Coronary artery (tissue), 2 donors: ENCODE measurements around the gene VWA5B1.

Experiments used
- DNase-seq: peaks from one replicate; pipeline ENCODE4 v3.0.0-alpha.2; 2017; ENCODE audit warnings: low spot score
- H3K27ac ChIP-seq, 2 donors: fragments of 200-600 bp; sonication (generic); one replicate each; pipeline ENCODE4 v1.5.1; 2016 to 2019
- H3K4me3 ChIP-seq: fragments of 200-600 bp; sonication (generic); 2 replicates; pipeline ENCODE4 v1.5.1; 2016; ENCODE audit warnings: mild to moderate bottlenecking, moderate library complexity
- CTCF ChIP-seq: fragments of 200-600 bp; sonication (generic); IDR thresholded peaks from one replicate; pipeline ENCODE4 v1.5.1; 2019; ENCODE audit warnings: antibody characterized with exemption

VWA5B1 gene

DNA sequence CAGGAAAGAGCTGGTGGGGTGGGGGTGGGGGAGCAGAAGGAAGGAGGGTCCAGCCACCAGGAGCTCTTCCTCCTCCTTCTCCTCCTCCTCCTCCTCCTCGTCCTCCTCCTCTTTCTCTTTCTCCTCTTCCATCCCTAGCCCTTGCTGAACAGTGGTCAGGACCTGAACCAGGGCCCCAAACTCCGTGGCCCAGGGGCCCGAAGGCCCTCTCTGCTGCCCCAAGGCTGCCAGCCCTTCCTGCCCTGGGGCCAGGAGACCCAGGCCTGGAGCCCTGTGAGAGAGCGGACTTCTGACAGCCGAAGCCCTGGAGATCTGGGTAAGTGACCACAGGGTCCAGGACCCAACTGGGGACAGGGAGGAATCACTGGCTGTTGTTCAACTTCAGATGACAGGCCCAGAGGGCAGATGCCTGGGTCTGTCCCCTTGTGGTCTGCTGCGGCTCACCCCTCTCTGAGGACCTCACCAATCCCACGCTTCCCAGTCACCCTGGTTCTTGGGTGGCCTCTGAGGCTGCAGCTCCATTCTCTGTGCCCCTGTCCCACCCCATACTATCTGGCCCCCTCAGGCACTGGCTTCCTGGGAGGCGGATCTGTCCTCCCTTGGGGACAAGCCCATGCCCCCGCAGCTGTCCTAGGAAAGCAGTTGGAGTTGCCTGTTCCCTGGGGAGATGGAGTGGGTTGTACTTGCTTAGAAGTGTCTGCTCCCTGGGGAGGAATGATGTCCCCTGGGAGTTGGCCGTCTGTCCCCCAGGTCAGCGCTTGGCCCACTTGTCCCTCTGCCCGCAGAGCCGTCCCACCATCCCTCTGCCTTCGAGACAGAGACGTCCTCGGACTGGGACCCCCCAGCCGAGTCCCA lies 51.8 kb downstream of the VWA5B1 start:
- DNase-seq, result no peak
- peak overlapping the region; percentile 56 for H3K4me3 ChIP-seq
- no peak overlapping the region for H3K27ac ChIP-seq
- TF ChIP-seq CTCF, result no peak

GRCh38 chr1:20343149-20343937 lies 52.7 kb downstream of the VWA5B1 start:
- no peak for TF ChIP-seq CTCF
- DNase-seq, result no peak
- H3K4me3 ChIP-seq, result peak overlapping the region; percentile 56
- H3K27ac ChIP-seq, result no peak overlapping the region

DNA sequence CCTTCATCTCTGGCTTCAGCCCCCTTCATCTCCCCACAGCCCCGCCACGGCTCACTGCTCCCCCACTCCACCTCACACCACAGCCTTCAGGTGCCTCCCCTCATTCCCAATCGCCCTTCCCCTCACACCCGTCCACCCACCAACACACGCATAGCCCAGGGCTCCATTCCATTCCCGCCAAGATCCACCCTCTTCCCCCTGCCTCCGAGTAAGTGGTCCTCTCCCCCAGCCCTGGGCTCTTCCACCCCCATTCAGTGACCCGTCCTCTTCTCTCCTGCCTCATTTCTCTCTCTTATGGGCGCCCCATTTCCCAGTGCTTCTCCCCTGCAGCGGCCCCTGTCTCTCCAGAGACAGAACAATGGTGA lies 53.2 kb downstream of the VWA5B1 start:
- Histone ChIP-seq H3K4me3 (no peak overlapping the region), H3K27ac (no peak overlapping the region)
- TF ChIP-seq CTCF, result no peak
- no peak for DNase-seq

DNA sequence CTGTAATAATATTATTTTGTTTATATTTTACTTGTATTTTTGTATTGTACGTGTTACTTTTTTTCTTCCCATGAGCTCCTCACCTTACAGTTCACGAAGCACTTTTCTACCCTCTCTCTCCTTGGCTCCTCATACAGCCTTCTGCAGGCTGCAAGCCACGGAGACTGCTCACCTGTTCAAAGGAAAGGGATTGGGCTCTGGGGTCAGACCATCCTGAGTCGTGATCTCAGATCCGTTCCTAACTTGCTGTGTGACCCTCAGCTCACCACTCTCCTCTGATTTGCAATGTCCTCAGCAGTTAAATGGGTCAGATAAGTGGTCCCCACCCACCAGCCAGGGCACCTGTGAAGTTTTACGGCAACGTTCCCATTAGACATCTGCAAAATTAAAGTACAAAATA lies 54.1 kb downstream of the VWA5B1 start:
- DNase-seq, result no peak
- TF ChIP-seq CTCF, result no peak
- Histone ChIP-seq H3K4me3 (no peak overlapping the region), H3K27ac (no peak overlapping the region)

DNA sequence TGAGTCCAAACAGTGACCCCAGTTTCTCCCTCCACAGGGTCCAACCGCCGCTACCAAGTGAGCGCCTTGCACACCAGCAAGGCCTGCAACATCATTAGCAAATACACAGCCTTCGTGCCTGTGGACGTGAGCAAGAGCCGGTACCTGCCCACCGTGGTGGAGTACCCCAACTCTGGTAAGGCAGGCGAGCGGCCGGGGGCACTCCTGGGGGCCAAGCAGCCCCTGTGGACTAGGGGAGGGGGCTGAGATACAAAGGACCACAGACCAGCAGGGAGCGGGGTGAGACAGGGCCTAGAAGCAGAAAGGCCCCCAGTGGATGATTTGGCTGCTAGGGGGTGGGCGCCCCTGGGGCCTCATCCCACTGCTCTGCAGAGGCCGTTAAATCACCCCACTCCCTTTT lies 54.7 kb downstream of the VWA5B1 start:
- Histone ChIP-seq H3K4me3 (no peak overlapping the region), H3K27ac (no peak overlapping the region)
- no peak for DNase-seq
- no peak for TF ChIP-seq CTCF

DNA sequence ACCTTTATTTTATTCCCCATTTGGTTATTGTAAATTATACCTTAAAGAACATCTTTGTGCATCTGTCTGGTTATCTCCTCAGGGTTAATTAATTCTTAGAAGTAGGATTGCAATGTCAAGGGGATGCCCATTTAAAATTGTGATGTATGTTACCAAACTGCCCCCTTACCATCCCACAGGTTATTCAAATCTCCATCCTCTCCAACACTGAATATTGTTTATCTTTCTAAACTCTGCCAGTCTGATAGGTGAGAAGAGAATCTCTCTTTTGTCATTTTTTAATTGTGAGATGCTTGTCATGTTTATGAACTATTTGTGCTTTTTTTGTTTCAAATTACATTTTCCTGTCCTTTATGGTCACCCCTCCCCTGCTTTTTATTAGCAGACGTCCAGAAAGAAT lies 55.8 kb downstream of the VWA5B1 start:
- H3K4me3 ChIP-seq, result no peak overlapping the region
- no peak for TF ChIP-seq CTCF
- no peak overlapping the region for H3K27ac ChIP-seq
- DNase-seq, result no peak
